IPS-15b (cell line): Measurements from ENCODE around the gene SUCLG1.
"Not testable (repeated sequence)": the region's sequence is repeated elsewhere in the genome, so short reads cannot be mapped to it uniquely, and the experiment has no call there.

Source experiments
- H3K27me3 ChIP-seq: one replicate; pipeline ENCODE4 v1.6.1; 2013; ENCODE audit warnings: low read length; ENCODE audit not compliant: control insufficient read depth, insufficient read depth
- H3K36me3 ChIP-seq: one replicate; pipeline ENCODE4 v1.6.1; 2013; ENCODE audit warnings: low read length; ENCODE audit not compliant: control insufficient read depth, insufficient read depth
- H3K4me1 ChIP-seq: one replicate; pipeline ENCODE4 v1.6.1; 2013; ENCODE audit warnings: mild to moderate bottlenecking, low read length; ENCODE audit not compliant: control insufficient read depth, insufficient read depth
- H3K4me3 ChIP-seq: one replicate; pipeline ENCODE4 v1.5.1; 2013; ENCODE audit warnings: low read depth, low read length
- H3K9ac ChIP-seq: one replicate; pipeline ENCODE4 v1.6.1; 2013; ENCODE audit warnings: low read depth, mild to moderate bottlenecking, low read length
- H3K9me3 ChIP-seq: one replicate; pipeline ENCODE4 v1.6.1; 2013; ENCODE audit warnings: mild to moderate bottlenecking, low read length; ENCODE audit not compliant: control insufficient read depth, insufficient read depth

Gene SUCLG1

GRCh38 chr2:84486441-84487115 lies 27.5 kb upstream of the SUCLG1 start:
- Histone ChIP-seq H3K4me1 (no peaks in the 10 kb centered on the region), H3K9ac (no peak overlapping the region), H3K4me3 (no peak overlapping the region), H3K27me3 (no peaks in the 10 kb centered on the region), H3K36me3 (no peaks in the 10 kb centered on the region), H3K9me3 (no peaks in the 10 kb centered on the region)

- Histone ChIP-seq H3K9ac (no peak overlapping the region), H3K36me3 (no peaks in the 10 kb centered on the region), H3K4me3 (no peak overlapping the region), H3K27me3 (no peaks in the 10 kb centered on the region), H3K9me3 (no peaks in the 10 kb centered on the region), H3K4me1 (no peaks in the 10 kb centered on the region)
Observed at GRCh38 chr2:84483320-84483719, 24.2 kb upstream of the SUCLG1 start.

DNA sequence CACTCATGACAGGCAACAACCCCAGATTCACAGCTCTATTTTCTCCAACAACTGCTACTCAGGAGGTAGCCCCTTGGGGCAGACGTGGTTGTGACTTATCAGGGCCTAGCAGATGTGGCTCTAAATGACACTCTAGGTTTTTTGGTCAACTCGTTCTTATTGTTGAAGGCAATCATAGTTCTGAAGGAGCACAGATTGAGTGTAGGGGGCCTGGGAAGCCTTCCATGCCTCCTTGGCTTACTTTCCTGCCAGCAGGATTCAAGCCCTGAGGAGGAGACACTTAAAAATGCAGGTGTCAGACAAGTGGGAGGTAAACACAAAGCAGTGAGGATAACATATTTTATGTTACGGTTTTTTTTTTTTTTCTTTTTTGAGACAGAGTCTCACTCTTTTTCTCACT lies 23.5 kb upstream of the SUCLG1 start:
- H3K4me3 ChIP-seq = no peak overlapping the region
- no peaks in the 10 kb centered on the region for H3K4me1 ChIP-seq
- no peak overlapping the region for H3K9ac ChIP-seq
- H3K36me3 ChIP-seq = no peaks in the 10 kb centered on the region
- no peaks in the 10 kb centered on the region for H3K9me3 ChIP-seq
- no peaks in the 10 kb centered on the region for H3K27me3 ChIP-seq

DNA sequence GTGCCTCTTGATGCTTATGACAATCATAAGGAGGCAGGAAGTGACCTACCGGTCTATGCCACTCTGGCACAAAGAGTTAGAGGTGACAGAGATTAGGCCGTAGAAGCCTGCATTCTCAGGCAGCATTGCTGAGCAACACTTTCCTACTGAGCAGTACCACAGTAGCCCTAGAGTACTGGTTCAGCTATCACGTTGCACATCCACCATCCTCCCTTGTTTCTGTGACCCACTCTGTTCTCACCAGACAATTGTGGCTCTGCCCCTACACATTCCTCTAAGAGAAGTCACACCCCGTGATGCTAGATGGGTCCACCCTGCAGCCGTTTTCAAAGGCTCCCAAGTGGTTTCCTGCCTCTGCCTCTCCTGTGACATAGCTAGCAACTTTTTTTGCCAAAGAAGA lies 22.6 kb upstream of the SUCLG1 start:
- Histone ChIP-seq H3K36me3 (no peaks in the 10 kb centered on the region), H3K9ac (no peak overlapping the region), H3K4me3 (no peak overlapping the region), H3K9me3 (no peaks in the 10 kb centered on the region), H3K27me3 (no peaks in the 10 kb centered on the region), H3K4me1 (no peaks in the 10 kb centered on the region)

DNA sequence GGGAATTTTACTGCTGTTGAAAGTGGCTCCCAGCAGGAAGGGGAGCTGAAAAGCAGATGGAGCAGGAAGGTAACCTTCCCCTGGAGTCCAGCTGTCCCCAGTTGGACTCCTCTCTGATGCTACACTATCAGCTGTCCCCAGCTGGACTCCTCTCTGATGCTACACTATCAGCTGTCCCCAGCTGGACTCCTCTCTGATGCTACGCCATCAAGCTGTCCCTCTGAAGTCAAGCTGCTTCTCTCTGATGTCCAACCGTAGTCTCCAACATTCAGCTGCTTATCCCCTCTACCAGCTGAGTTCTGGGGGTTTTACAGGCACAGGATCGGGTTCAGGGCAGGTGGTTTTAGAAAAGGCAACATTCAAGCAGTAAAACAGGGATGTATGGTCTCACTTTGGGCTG lies 19.8 kb upstream of the SUCLG1 start:
- H3K27me3 ChIP-seq = no peaks in the 10 kb centered on the region
- peaks cover 5% of the 10 kb centered on the region for H3K9me3 ChIP-seq
- H3K4me1 ChIP-seq = no peaks in the 10 kb centered on the region
- H3K36me3 ChIP-seq = no peaks in the 10 kb centered on the region
- no peak overlapping the region for H3K9ac ChIP-seq
- H3K4me3 ChIP-seq = no peak overlapping the region

DNA sequence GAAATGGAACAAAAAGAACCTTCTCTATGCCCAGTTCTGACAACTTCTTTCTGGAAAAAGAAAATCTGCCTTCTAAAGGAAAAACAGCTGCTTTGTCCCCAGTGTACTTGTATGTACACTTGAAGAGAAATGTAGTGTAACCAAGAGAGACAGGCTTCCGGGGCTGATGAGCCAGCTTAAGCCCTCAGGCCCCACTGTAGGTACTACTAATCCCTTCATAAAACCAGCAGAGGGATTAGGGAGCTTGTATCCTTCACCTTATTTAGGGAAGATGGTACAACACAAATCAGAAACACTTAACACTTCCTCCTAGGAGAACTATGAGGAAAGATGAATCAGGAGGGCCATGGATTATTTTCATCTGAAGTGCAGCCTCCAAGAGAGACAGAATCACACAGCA lies 18.8 kb upstream of the SUCLG1 start:
- H3K36me3 ChIP-seq = no peaks in the 10 kb centered on the region
- H3K9me3 ChIP-seq = peaks cover 5% of the 10 kb centered on the region
- no peak overlapping the region for H3K9ac ChIP-seq
- no peaks in the 10 kb centered on the region for H3K4me1 ChIP-seq
- H3K4me3 ChIP-seq = no peak overlapping the region
- H3K27me3 ChIP-seq = no peaks in the 10 kb centered on the region

GRCh38 chr2:84474176-84474575 lies 15.1 kb upstream of the SUCLG1 start:
- no peak overlapping the region for H3K9ac ChIP-seq
- H3K36me3 ChIP-seq = no peaks in the 10 kb centered on the region
- peaks cover 5% of the 10 kb centered on the region for H3K9me3 ChIP-seq
- H3K27me3 ChIP-seq = no peaks in the 10 kb centered on the region
- no peaks in the 10 kb centered on the region for H3K4me1 ChIP-seq
- H3K4me3 ChIP-seq = no peak overlapping the region

DNA sequence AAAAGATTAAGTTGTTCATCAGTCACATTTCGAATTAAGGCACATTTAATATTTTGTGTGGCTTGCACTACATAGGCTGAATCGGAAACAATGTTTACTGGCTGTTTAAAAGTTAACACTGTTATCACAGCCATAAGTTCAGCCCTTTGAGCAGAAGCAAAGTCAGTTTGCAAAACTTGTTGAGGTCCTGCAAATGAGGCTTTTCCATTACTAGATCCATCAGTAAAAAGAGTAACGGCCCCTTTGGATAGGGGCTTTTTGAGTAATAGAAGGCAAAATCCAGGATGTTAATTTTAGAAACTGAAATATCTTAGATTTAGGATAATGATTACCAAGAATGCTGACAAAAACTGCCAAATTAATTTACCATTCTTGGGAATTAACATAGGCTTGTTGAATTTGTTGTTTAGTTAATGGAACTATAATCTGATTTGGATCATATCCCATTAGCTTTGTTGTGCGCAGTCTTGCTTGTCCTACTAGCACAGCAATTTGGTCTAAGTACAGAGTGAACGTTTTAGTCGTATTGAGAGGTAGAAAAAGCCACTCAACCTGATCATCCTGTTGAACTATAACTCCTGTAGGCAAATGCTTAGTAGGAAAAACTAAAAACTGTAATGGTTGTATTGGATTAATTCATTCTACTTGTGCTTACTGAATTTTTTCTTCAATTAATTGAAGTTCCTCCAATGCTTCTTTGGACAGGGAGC lies 13.9 kb upstream of the SUCLG1 start:
- no peak overlapping the region for H3K9ac ChIP-seq
- H3K27me3 ChIP-seq = no peaks in the 10 kb centered on the region
- no peaks in the 10 kb centered on the region for H3K4me1 ChIP-seq
- peaks cover 5% of the 10 kb centered on the region for H3K9me3 ChIP-seq
- no peaks in the 10 kb centered on the region for H3K36me3 ChIP-seq
- no peak overlapping the region for H3K4me3 ChIP-seq

- H3K27me3 ChIP-seq, H3K4me1 ChIP-seq, H3K36me3 ChIP-seq, H3K9me3 ChIP-seq, H3K9ac ChIP-seq, H3K4me3 ChIP-seq: not testable (repeated sequence)
Observed at GRCh38 chr2:84472423-84472822, 13.3 kb upstream of the SUCLG1 start.

- Histone ChIP-seq H3K4me3 (no peak overlapping the region), H3K27me3 (no peaks in the 10 kb centered on the region), H3K36me3 (no peaks in the 10 kb centered on the region), H3K9ac (no peak overlapping the region), H3K4me1 (no peaks in the 10 kb centered on the region), H3K9me3 (peaks cover 4% of the 10 kb centered on the region)
Observed at GRCh38 chr2:84467389-84467788, 8.3 kb upstream of the SUCLG1 start.

DNA sequence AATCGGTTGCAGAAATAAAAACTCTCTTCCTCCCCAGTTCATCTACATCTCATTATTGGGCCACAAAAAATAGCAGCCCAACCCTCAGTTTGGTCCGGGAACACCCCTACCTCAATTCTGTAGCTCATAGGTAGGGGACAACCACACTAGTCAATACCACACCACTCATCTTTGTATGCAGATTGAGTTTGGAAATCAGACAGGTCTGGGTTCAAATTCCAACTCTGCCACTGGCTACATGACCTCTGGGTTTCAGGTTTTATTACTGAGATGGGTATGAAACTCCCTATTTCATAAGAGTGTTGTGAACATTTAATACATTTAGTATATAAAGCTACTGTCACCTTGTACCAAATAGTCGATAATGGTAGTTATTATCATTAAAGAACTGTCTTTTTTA lies 2.2 kb upstream of the SUCLG1 start:
- H3K27me3 ChIP-seq = no peaks in the 10 kb centered on the region
- H3K36me3 ChIP-seq = no peaks in the 10 kb centered on the region
- no peaks in the 10 kb centered on the region for H3K4me1 ChIP-seq
- H3K9me3 ChIP-seq = no peaks in the 10 kb centered on the region
- no peak overlapping the region for H3K4me3 ChIP-seq
- no peak overlapping the region for H3K9ac ChIP-seq

DNA sequence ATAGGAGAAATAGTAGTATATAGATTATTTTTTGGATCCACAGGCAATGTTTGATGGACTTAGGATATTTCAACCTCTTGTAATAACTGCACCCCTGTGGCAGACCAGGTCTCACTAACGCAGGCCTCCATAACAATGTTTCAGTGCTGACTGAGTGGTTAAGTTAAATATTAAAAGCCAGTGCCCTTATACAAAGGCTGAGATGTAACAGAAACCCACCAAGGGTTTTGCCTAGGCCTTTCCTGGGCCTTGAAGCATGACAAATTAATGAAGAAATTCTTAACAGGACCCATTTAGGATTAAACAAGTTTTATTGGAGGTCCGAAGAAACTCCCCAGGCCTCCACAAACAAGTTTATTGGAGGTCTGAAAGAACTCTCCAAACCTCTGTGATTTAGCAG lies 1.6 kb upstream of the SUCLG1 start:
- Histone ChIP-seq H3K36me3 (no peaks in the 10 kb centered on the region), H3K4me1 (no peaks in the 10 kb centered on the region), H3K4me3 (no peak overlapping the region)

More for the DNA sequence above, 1.6 kb upstream of the SUCLG1 start:
- H3K9ac ChIP-seq = no peak overlapping the region
- no peaks in the 10 kb centered on the region for H3K9me3 ChIP-seq
- H3K27me3 ChIP-seq = no peaks in the 10 kb centered on the region
